HG03460 (cell line): ENCODE results near the gene SLC39A3.

ENCODE experiments used
- ATAC-seq: cut with Tn5 transposase; IDR thresholded peaks from one replicate; pipeline ENCODE4 v1.9.1; 2021; ENCODE audit not compliant: unreplicated experiment

The SLC39A3 gene

GRCh38 chr19:2739602-2740313, at the start of gene SLC39A3:
TSS of gene SLC39A3 (minus strand) at chr19:2740017. CDS start at chr19:2737257, 2,760 bp downstream.
- ATAC-seq, result peak; percentile 96

- ATAC-seq, result no peak
These were observed 48.4 kb upstream of the SLC39A3 start for GRCh38 chr19:2788237-2788636.

- no peak for ATAC-seq
These were observed 47.3 kb upstream of the SLC39A3 start for GRCh38 chr19:2787115-2787514.

GRCh38 chr19:2785244-2785997, 45.6 kb upstream of the SLC39A3 start, which contains the start of gene THOP1:
TSS of gene THOP1 (plus strand) at chr19:2785503. CDS start at chr19:2785663, 160 bp downstream.
- ATAC-seq, result peak; percentile 49

- no peak for ATAC-seq
These were observed 43.9 kb upstream of the SLC39A3 start for GRCh38 chr19:2783781-2784145.

- ATAC-seq, result peak; percentile 62
These were observed 43.3 kb upstream of the SLC39A3 start, which contains the start of gene SGTA for GRCh38 chr19:2782936-2783780. TSS of gene SGTA (minus strand) at chr19:2783273. CDS start at chr19:2769068, 14,205 bp downstream.

- no peak for ATAC-seq
These were observed 42.6 kb upstream of the SLC39A3 start for GRCh38 chr19:2782329-2782935.

GRCh38 chr19:2780284-2780683, 40.5 kb upstream of the SLC39A3 start:
- no peak for ATAC-seq

GRCh38 chr19:2779121-2779740, 39.4 kb upstream of the SLC39A3 start:
- ATAC-seq, result no peak

GRCh38 chr19:2777952-2778683, 38.3 kb upstream of the SLC39A3 start:
- no peak for ATAC-seq

- ATAC-seq, result no peak
These were observed 36.0 kb upstream of the SLC39A3 start for GRCh38 chr19:2775556-2776430.

- no peak for ATAC-seq
These were observed 35.2 kb upstream of the SLC39A3 start for GRCh38 chr19:2774953-2775555.

- no peak for ATAC-seq
These were observed 34.4 kb upstream of the SLC39A3 start for GRCh38 chr19:2774083-2774679.

- no peak for ATAC-seq
These were observed 32.2 kb upstream of the SLC39A3 start for GRCh38 chr19:2771786-2772674.

GRCh38 chr19:2770055-2771013, 30.5 kb upstream of the SLC39A3 start:
- no peak for ATAC-seq

- no peak for ATAC-seq
These were observed 29.4 kb upstream of the SLC39A3 start for GRCh38 chr19:2769218-2769617.
